CD4-positive, alpha-beta T cell treated with Interferon alpha-2 for 1 hour (primary cell): ENCODE data around the gene SEL1L.
"Not testable (repeated sequence)": the region's sequence is repeated elsewhere in the genome, so short reads cannot be mapped to it uniquely, and the experiment has no call there.

ENCODE experiments used
- DNase-seq, 2 donors: peaks; one replicate each; pipeline ENCODE4 v3.0.0-alpha.2; 2020 to 2022

The SEL1L gene

GRCh38 chr14:81446279-81447007, 87.2 kb downstream of the SEL1L start:
- DNase-seq = no peak

GRCh38 chr14:81441626-81442134, 92.0 kb downstream of the SEL1L start:
- DNase-seq = no peak

DNA sequence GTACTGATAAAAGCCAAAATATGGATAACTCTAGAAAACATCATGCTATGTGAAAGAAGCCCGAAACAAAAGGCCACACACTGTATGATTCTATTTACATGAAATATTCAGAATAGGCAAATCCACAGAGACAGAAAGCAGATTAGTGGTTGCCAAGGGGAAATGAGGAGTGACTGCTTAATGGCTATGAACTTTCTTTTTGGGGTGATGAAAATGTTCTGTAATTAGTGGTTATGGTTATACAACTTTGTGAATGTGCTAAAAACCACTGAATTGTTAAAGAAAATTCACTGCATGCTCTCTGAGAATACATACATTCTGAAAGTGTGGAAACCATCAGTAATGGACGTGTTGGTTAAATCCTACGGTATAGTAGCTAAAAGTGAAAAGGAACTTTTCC, 93.6 kb downstream of the SEL1L start:
- no peak for DNase-seq

GRCh38 chr14:81437244-81437643, 96.4 kb downstream of the SEL1L start:
- DNase-seq = no peak

GRCh38 chr14:81436296-81437138, 97.1 kb downstream of the SEL1L start:
- peak in 1 of 2 donors; percentile 23 for DNase-seq

- DNase-seq = peak in 1 of 2 donors; percentile 6
Observed at GRCh38 chr14:81435391-81436295, 98.0 kb downstream of the SEL1L start.

- DNase-seq = no peak
Observed at GRCh38 chr14:81435048-81435390, 98.6 kb downstream of the SEL1L start.

DNA sequence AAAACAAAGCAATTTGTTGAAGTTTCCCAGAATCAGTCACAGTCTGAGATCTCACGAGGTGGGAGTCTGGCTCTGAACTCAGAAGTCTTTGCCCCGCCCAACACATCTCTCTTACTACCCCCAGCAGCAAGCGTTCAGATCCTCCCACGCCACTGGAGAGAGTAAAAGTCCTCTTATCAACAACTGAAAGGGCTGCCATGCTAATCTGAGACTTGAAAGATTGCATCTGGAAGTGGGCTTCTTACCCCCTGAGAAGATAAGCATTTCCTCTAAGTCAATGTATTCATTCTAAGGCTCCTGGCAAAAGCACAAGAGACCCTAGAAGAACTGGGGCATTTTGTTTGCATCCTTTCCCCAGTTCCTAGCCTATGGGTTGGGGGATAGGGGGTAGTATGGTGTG, 99.4 kb downstream of the SEL1L start:
- DNase-seq = no peak

DNA sequence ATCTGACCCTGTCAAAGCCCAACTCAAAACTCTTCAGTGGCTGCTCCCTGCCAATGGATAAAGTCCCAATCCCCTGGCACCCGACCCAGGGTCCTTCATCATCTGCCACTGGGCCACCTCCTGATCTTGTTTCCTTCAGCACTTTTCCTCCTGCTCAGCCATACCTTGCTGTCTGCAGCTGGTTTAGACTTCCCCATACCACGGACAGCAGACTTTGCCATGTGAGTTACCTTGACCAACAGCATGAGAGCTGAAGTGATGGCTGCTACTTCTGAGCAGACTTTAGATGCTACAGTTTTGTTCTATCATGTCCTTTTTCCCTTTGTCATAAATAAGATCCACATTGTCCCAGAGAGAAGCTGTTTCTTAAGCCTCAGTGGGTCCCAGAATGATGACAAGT, 100.3 kb downstream of the SEL1L start:
- DNase-seq = no peak

- no peak for DNase-seq
Observed at GRCh38 chr14:81432219-81432661, 101.4 kb downstream of the SEL1L start.

DNA sequence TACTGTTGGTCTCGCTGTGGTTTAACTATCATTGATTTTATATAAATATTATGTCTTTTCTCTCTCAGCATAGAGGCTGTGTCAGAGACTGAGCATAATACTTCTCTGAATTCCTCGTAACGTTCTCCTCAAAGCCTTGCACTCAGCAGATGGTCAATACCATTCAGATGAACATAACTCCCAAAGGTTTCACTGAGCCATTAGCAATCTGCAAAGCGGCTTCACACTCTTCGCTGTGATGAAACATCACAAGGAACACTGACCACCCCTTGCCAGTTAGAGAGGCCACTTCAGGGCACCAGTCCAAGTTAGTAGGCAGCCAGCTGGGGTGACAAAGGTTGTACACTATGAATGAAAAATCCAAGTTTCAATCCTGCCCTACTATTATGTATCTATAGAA, 103.4 kb downstream of the SEL1L start:
- no peak for DNase-seq

GRCh38 chr14:81429749-81430148, 103.9 kb downstream of the SEL1L start:
- not testable (repeated sequence) for DNase-seq

DNA sequence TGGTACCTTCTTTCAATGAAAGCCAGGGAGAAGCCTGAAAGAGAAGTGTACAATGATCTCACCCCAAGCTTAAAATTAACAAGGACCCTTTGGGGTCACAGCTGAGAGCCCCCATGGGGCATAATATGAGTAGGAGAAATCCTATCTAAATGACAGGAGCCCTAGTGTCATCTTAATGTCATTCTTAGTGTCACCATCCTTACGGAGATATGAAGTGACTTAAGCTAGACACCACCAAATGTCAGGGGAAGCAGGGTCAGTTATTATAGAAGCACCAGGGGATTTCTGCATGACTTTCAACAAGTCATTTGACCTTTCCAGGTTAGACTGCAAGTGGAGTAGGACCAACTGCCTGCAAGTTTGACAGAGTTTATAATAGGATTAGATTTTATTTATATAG, 104.6 kb downstream of the SEL1L start:
- DNase-seq = no peak

DNA sequence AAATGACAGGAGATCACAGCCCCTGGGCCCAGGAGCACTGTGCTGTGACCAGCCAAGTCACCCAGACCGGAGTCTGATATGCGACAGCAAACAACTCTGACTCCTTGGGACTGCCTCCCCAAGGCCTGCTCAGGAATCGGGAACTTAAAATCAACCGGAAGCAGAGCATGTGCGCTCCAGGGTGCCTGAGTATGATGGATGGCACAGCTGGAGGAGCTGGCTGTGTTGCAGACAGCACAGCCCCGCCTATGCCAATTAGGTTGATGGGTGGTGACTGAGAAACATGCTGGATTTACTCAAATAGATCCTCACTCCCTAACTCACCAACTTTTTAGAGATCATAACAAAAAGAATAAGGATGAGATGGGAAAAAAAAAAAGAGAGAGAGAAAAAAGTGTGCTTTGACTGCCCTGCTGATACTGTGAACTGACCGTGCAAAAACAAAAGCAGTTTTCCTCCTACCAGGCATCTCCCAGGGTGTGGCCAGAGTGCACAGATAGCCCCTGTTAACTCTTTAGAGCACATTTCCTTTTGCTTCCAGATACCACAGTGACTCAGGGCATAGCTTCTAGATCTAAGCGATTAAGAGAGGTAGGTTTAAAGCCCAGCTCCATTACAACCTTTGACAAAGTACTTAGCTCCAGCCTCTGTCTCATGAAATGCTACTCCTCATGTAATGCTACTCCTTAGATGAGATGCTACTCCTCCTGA, 106.2 kb downstream of the SEL1L start:
- DNase-seq = no peak

GRCh38 chr14:81423504-81423903, 110.1 kb downstream of the SEL1L start:
- no peak for DNase-seq
